PC-9 (cell line): ENCODE measurements around the gene DMTF1. TPM values are rescaled to one million over a fixed set of nuclear protein-coding genes. Genes with fewer than 3 reads are reported as not detected.

ENCODE experiments used
- BruUV-seq: library from RNA; stranded (reverse); fragments of 400-500 nt; replicated peaks from 2 replicates; lab custom pipeline; 2021; lab: Mats Ljungman, UMichigan
- CTCF ChIA-PET: fragments of 300-600 bp; sonication (Branson Sonifier 250); formaldehyde crosslinking; loops from one replicate; lab custom pipeline; 2022; ENCODE audit warnings: antibody characterized with exemption; lab: Charles Lee
- POLR2A ChIA-PET: fragments of 300-600 bp; sonication (Branson Sonifier 250); formaldehyde crosslinking; loops from one replicate; lab custom pipeline; 2022; ENCODE audit warnings: antibody characterized with exemption; ENCODE audit not compliant: unreplicated experiment; lab: Charles Lee
- DNase-seq, 2 experiments: peaks; one replicate each; pipeline versions ENCODE4 v3.0.0 to v3.0.0-alpha.2; 2015 to 2022; ENCODE audit warnings: mixed read lengths in 1 of 2
- H2AFZ ChIP-seq: fragments of 200-600 bp; sonication (generic); 2 replicates; pipeline ENCODE4 v1.8.1; 2017; ENCODE audit warnings: antibody characterized with exemption
- H3F3A ChIP-seq: fragments of 200-600 bp; sonication (generic); 2 replicates; pipeline ENCODE4 v1.8.1; 2017; ENCODE audit warnings: antibody characterized with exemption, mild to moderate bottlenecking, low read depth; ENCODE audit not compliant: insufficient read depth
- H3K27ac ChIP-seq: fragments of 200-600 bp; sonication (generic); 2 replicates; pipeline ENCODE4 v1.6.1; 2016; ENCODE audit warnings: mixed run types
- H3K27me3 ChIP-seq: fragments of 200-600 bp; sonication (generic); 2 replicates; pipeline ENCODE4 v1.6.1; 2016; ENCODE audit warnings: low read depth, mixed run types; ENCODE audit not compliant: insufficient read depth
- H3K36me3 ChIP-seq: fragments of 200-600 bp; sonication (generic); 2 replicates; pipeline ENCODE4 v1.6.1; 2016; ENCODE audit warnings: low read depth, mixed run types
- H3K4me1 ChIP-seq: fragments of 200-600 bp; sonication (generic); replicated peaks from 2 replicates; pipeline ENCODE4 v1.6.1; 2016; ENCODE audit warnings: mixed run types; ENCODE audit not compliant: insufficient read depth
- H3K4me2 ChIP-seq: fragments of 200-600 bp; sonication (generic); 2 replicates; pipeline ENCODE4 v1.6.1; 2017; ENCODE audit warnings: mixed run types
- H3K4me3 ChIP-seq: fragments of 200-600 bp; sonication (generic); 2 replicates; pipeline ENCODE4 v1.6.1; 2016; ENCODE audit warnings: mixed run types
- H3K79me2 ChIP-seq: fragments of 200-600 bp; sonication (generic); 2 replicates; pipeline ENCODE4 v1.6.1; 2017; ENCODE audit warnings: low read depth, mixed run types
- H3K9me2 ChIP-seq: fragments of 200-600 bp; sonication (generic); 2 replicates; pipeline ENCODE4 v1.8.1; 2017; ENCODE audit warnings: mild to moderate bottlenecking; ENCODE audit not compliant: insufficient read depth
- H3K9me3 ChIP-seq: fragments of 200-600 bp; sonication (generic); 2 replicates; pipeline ENCODE4 v1.8.1; 2016; ENCODE audit warnings: low read depth; ENCODE audit not compliant: insufficient read depth
- H4K20me1 ChIP-seq: fragments of 200-600 bp; sonication (generic); 2 replicates; pipeline ENCODE4 v1.8.1; 2017; ENCODE audit not compliant: insufficient read depth
- EZH2 ChIP-seq: fragments of 200-600 bp; sonication (generic); IDR thresholded peaks from 2 replicates; pipeline ENCODE4 v1.8.0; 2017; ENCODE audit warnings: antibody characterized with exemption, low read depth
- intact Hi-C: fragments of 100-400 bp; cut with micrococcal nuclease; formaldehyde crosslinking; loops from one replicate; pipeline ENCODE4 v1.10.0; 2022; ENCODE audit not compliant: unreplicated experiment
- total RNA-seq: library from RNA; stranded (reverse); gene quantifications from 2 replicates; pipeline ENCODE4 v1.2.3, GENCODE V29; 2021
- TF ChIP-seq, protein P1 (sequence below): fragments of 200-600 bp; sonication (generic); conservative IDR thresholded peaks from 2 replicates; pipeline ENCODE4 v1.6.1; 2017; ENCODE audit warnings: mixed run types, antibody characterized with exemption, mild to moderate bottlenecking, moderate library complexity

DMTF1 gene
- total RNA-seq, 1 experiment from 2014 or later: 54.0 TPM

DNA sequence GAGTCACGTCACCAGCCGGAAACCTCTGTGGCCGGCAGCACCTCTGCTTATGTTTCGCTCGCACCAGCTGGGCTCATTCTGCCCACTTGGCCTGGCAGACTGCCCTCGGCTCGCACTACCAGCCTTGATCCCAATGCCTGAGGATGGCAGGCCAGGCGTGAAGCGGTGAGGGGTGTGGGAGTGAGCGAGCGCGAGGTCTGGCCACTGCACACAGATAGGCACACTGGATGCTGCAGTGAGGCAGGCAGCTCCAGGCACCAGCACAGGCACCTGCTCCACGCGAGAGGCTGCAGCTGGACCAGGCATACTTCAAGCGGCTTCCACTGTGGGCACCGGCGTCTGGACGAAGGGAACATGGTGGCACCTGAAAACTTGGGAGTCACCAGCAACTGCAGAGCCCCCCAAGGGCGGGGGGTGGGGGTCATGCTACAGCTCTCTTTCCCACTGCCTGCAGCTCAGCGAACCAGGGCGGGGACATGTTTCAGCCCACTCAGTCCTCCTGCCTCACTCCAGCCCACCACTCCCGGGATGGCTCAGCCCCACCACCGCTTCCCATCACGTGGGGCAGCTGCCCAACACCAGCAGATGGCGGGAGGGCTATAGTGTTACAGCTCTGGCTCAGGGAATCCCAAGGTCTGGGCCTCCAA is 5.4 kb upstream of the DMTF1 start:
- Histone ChIP-seq H3K27me3 (no peaks in the 10 kb centered on the region), H3K36me3 (no peaks in the 10 kb centered on the region), H4K20me1 (no peaks in the 10 kb centered on the region), H3K4me2 (no peak overlapping the region), H3K9me3 (no peaks in the 10 kb centered on the region), H3K79me2 (no peaks in the 10 kb centered on the region), H3K4me3 (no peak overlapping the region), H3F3A (peaks cover 5% of the 10 kb centered on the region), H3K4me1 (0 out of 2 replicates have a peak, but pooled peaks cover 8% of the 10 kb centered on the region), H2AFZ (no peak overlapping the region), H3K27ac (no peak overlapping the region), H3K9me2 (no peaks in the 10 kb centered on the region)
- DNase-seq: no peak
- CTCF ChIA-PET: no interaction called here
- POLR2A ChIA-PET: interaction anchor here (0.7 kb wide), 1 partner anchor 88 kb away, joined by 8 read pairs; the partner anchor contains the start of gene ELAPOR2
- no TSS peak for BruUV-seq
- TF ChIP-seq, protein P1, sequence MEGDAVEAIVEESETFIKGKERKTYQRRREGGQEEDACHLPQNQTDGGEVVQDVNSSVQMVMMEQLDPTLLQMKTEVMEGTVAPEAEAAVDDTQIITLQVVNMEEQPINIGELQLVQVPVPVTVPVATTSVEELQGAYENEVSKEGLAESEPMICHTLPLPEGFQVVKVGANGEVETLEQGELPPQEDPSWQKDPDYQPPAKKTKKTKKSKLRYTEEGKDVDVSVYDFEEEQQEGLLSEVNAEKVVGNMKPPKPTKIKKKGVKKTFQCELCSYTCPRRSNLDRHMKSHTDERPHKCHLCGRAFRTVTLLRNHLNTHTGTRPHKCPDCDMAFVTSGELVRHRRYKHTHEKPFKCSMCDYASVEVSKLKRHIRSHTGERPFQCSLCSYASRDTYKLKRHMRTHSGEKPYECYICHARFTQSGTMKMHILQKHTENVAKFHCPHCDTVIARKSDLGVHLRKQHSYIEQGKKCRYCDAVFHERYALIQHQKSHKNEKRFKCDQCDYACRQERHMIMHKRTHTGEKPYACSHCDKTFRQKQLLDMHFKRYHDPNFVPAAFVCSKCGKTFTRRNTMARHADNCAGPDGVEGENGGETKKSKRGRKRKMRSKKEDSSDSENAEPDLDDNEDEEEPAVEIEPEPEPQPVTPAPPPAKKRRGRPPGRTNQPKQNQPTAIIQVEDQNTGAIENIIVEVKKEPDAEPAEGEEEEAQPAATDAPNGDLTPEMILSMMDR: no peak
- TF ChIP-seq EZH2: no peak
- intact Hi-C loops: no loop called here

DNA sequence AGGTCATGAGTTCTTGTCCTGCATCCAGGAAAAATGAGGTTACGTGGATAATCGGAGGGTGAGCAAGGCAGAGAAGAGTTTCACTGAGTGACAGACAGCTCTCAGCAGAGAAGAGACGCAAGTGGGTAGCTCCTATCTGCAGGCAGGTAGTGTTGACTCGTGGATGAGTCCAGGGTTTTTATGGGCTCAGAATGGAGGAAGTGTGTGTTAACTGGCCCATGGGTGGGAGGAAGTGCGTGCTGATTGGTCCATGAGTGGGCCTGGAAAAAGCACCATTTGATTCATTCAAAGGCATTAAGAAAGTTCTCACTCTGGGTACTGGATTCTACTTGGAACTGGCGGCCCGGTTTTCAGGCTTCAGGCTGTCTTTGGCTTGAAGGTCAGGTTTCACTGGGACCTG is 4.8 kb upstream of the DMTF1 start:
- no peaks in the 10 kb centered on the region for H3K9me3 ChIP-seq
- no peaks in the 10 kb centered on the region for H3K79me2 ChIP-seq
- no peaks in the 10 kb centered on the region for H3K9me2 ChIP-seq
- H3F3A ChIP-seq: peaks cover 11% of the 10 kb centered on the region
- no peak for DNase-seq
- TF ChIP-seq, protein P1: no peak
- TF ChIP-seq EZH2: no peak
- no peaks in the 10 kb centered on the region for H4K20me1 ChIP-seq
- ChIA-PET CTCF (no interaction called here), POLR2A (no interaction called here)
- no peak overlapping the region; the same call in 1 of the 2 replicates for H2AFZ ChIP-seq
- no TSS peak for BruUV-seq
- intact Hi-C loops: no loop called here
- H3K4me2 ChIP-seq: no peak overlapping the region
- no peak overlapping the region for H3K27ac ChIP-seq
- no peaks in the 10 kb centered on the region for H3K27me3 ChIP-seq
- H3K4me1 ChIP-seq: 0 out of 2 replicates have a peak, but pooled peaks cover 8% of the 10 kb centered on the region
- no peak overlapping the region for H3K4me3 ChIP-seq
- H3K36me3 ChIP-seq: no peaks in the 10 kb centered on the region

DNA sequence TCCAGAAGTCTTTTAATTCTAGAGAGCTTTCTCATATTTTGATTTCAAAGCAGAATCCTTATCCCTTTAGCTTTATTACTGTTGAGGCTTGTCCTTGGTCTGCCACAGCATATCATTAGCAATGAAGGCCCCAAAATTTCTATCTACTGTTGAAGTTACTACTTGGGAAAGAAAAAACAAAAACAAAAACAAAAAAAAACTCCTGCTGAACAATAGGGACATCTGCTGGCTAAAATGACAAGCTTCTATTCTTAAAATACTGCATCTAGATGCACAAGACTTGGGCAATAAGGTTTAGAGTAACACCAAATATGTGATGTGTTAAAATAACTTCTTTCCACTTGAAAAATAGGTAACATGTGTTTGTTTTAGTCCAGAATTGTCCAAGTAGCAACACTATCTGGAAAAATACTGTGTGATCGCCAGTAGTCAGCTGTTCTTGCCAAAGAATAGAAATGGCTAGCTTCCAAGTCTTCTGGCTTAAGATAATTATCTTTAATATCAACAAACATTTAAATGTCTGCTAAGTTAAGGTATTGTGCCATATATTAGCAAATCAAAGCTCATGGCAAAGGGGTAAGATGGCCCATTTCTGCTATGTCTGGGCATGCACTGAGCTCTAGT is 3.8 kb upstream of the DMTF1 start:
- CTCF ChIA-PET: interaction anchor here (0.6 to 1.5 kb wide), 5 partner anchors 73 to 335 kb away, joined by 3 to 7 read pairs (median 3); partner anchors contain the start of gene ELAPOR2

More for the DNA sequence above, 3.8 kb upstream of the DMTF1 start:
- Histone ChIP-seq H3K9me3 (no peaks in the 10 kb centered on the region), H3K27ac (no peak overlapping the region), H3F3A (peaks cover 18% of the 10 kb centered on the region), H2AFZ (no peak overlapping the region), H3K36me3 (no peaks in the 10 kb centered on the region), H3K79me2 (peaks cover 6% of the 10 kb centered on the region), H4K20me1 (no peaks in the 10 kb centered on the region), H3K27me3 (no peaks in the 10 kb centered on the region), H3K9me2 (no peaks in the 10 kb centered on the region), H3K4me1 (0 out of 2 replicates have a peak, but pooled peaks cover 8% of the 10 kb centered on the region), H3K4me3 (no peak overlapping the region), H3K4me2 (no peak overlapping the region)
- BruUV-seq: no TSS peak
- TF ChIP-seq, protein P1: peak; percentile 69
- TF ChIP-seq EZH2: no peak
- POLR2A ChIA-PET: interaction anchor here (0.6 kb wide), 1 partner anchor 1244 kb away, joined by 4 read pairs; no protein-coding TSS in a partner anchor
- intact Hi-C loops: loop anchor here (1.0 kb wide), 2 partner anchors 209 to 222 kb away; no protein-coding TSS in a partner anchor
- DNase-seq: peak in 1 of 2 experiments; percentile 50
